ENCODE data around the gene PDXDC1. TPM values are rescaled to one million over a fixed set of nuclear protein-coding genes. Genes with fewer than 3 reads are reported as not detected.
"Not testable (repeated sequence)": the region's sequence is repeated elsewhere in the genome, so short reads cannot be mapped to it uniquely, and the experiment has no call there.

PDXDC1 gene
- total and polyA plus RNA-seq, 5 donors from 2014 or later, result 27.4 to 91.2 (median 29.7) TPM

- no peaks in the 10 kb centered on the region for H3K9me3 Mint-ChIP-seq
- Histone ChIP-seq H3K27ac (ENCODE audit: insufficient read depth, low read length, poor library complexity, severe bottlenecking) (no peak overlapping the region), H3K9me3 (ENCODE audit: control insufficient read depth in 2 of 2, low read length in 2 of 2) (no peaks in the 10 kb centered on the region), H3K4me3 (ENCODE audit: low read depth, low read length) (no peak overlapping the region), H3K4me1 (ENCODE audit: control insufficient read depth, insufficient read depth, low read length, poor library complexity, severe bottlenecking) (no peaks in the 10 kb centered on the region), H3K36me3 (ENCODE audit: control insufficient read depth, insufficient read depth, low read length) (peaks cover 17% of the 10 kb centered on the region), H3K27me3 (ENCODE audit: control insufficient read depth, insufficient read depth, low read length) (no peaks in the 10 kb centered on the region)
- H3K4me3 Mint-ChIP-seq, result no peak overlapping the region
- ATAC-seq (ENCODE audit: low read depth in 2 of 2) (no peak), DNase-seq (no peak)
- peaks cover 8 to 18% (median 13%) of the 10 kb centered on the region in 4 donors for H3K4me1 Mint-ChIP-seq
- peak overlapping the region in 1 of 3 donors; percentile 71 for H3K27ac Mint-ChIP-seq
- peaks cover 23% of the 10 kb centered on the region for H3K36me3 Mint-ChIP-seq
- no peaks in the 10 kb centered on the region for H3K27me3 Mint-ChIP-seq
Measured at GRCh38 chr16:15046692-15047376, 72.0 kb downstream of the PDXDC1 start.

DNA sequence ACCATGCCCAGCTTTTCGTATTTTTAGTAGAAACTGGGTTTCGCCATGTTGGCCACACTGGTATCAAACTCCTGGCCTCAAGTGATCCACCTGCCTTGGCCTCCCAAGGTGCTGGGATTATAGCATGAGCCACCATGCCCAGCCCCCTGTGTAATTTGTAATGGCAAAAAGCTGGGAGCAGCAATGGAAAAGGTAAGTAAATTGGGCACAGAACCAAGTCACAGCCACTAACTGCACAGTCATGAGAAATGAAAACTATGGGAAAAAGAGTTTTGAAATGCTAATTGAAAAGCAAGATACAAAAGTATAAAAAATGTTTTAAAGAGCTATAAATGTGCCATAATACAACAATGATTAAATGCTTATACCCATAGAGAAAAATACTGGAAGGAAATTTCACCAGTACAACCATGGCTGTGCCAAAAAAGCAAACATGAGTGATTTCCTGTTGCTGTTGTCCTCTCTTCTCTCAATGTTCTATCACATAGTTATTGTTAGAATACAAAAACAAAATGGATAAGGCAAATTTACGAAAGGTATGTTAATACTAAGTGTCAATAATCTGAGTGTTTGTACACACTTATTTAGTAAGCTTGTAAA, 74.9 kb downstream of the PDXDC1 start:
- peak overlapping the region in 2 of 3 donors; percentile 12 to 46 for H3K27ac Mint-ChIP-seq
- no peaks in the 10 kb centered on the region for H3K27me3 Mint-ChIP-seq
- H3K27ac ChIP-seq (ENCODE audit: insufficient read depth, low read length, poor library complexity, severe bottlenecking), result no peak overlapping the region
- peaks cover 16% of the 10 kb centered on the region for H3K36me3 ChIP-seq (ENCODE audit: control insufficient read depth, insufficient read depth, low read length)
- ATAC-seq (ENCODE audit: low read depth in 2 of 2), result no peak
- H3K9me3 Mint-ChIP-seq, result no peaks in the 10 kb centered on the region
- DNase-seq, result no peak
- no peaks in the 10 kb centered on the region for H3K27me3 ChIP-seq (ENCODE audit: control insufficient read depth, insufficient read depth, low read length)
- peaks cover 9 to 34% (median 22%) of the 10 kb centered on the region in 4 donors for H3K4me1 Mint-ChIP-seq
- H3K4me3 Mint-ChIP-seq, result no peak overlapping the region
- H3K4me3 ChIP-seq (ENCODE audit: low read depth, low read length), result no peak overlapping the region
- peaks cover 6% of the 10 kb centered on the region for H3K4me1 ChIP-seq (ENCODE audit: control insufficient read depth, insufficient read depth, low read length, poor library complexity, severe bottlenecking)
- H3K9me3 ChIP-seq (ENCODE audit: control insufficient read depth in 2 of 2, low read length in 2 of 2), result no peaks in the 10 kb centered on the region
- peaks cover 16% of the 10 kb centered on the region for H3K36me3 Mint-ChIP-seq

DNA sequence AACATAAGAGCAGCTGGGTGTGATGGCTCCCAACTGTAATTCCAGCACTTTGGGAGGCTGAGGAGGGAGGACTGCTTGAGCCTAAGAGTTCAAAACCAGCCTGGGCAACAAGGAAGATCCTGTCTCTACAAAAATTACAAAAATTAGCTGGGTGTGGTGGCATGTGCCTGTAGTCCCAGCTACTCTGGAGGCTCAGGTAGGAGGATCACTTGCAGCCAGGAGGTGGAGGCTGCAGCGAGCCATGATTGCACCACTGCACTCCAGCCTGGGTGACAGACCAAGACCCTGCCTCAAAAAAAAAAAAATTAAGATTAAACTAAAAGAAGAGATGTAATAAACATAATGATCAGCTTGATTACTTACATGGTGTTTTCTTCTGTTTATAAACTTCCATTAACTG, 75.6 kb downstream of the PDXDC1 start:
- H3K27me3 Mint-ChIP-seq; H3K4me3 ChIP-seq (ENCODE audit: low read depth, low read length); H3K9me3 ChIP-seq (ENCODE audit: control insufficient read depth in 2 of 2, low read length in 2 of 2); DNase-seq; H3K27ac ChIP-seq (ENCODE audit: insufficient read depth, low read length, poor library complexity, severe bottlenecking); H3K9me3 Mint-ChIP-seq; H3K4me3 Mint-ChIP-seq; H3K27ac Mint-ChIP-seq; ATAC-seq (ENCODE audit: low read depth in 2 of 2); H3K27me3 ChIP-seq (ENCODE audit: control insufficient read depth, insufficient read depth, low read length): not testable (repeated sequence)
- Mint-ChIP-seq H3K36me3 (peaks cover 16% of the 10 kb centered on the region), H3K4me1 (peaks cover 9 to 38% (median 27%) of the 10 kb centered on the region in 4 donors)
- Histone ChIP-seq H3K36me3 (ENCODE audit: control insufficient read depth, insufficient read depth, low read length) (peaks cover 16% of the 10 kb centered on the region), H3K4me1 (ENCODE audit: control insufficient read depth, insufficient read depth, low read length, poor library complexity, severe bottlenecking) (peaks cover 13% of the 10 kb centered on the region)

GRCh38 chr16:15051387-15051951, 76.6 kb downstream of the PDXDC1 start:
- H3K27ac ChIP-seq (ENCODE audit: insufficient read depth, low read length, poor library complexity, severe bottlenecking), result no peak overlapping the region
- no peak overlapping the region for H3K4me3 ChIP-seq (ENCODE audit: low read depth, low read length)
- H3K27me3 ChIP-seq (ENCODE audit: control insufficient read depth, insufficient read depth, low read length), result no peaks in the 10 kb centered on the region
- H3K9me3 Mint-ChIP-seq, result no peaks in the 10 kb centered on the region
- H3K4me1 ChIP-seq (ENCODE audit: control insufficient read depth, insufficient read depth, low read length, poor library complexity, severe bottlenecking), result peaks cover 18% of the 10 kb centered on the region
- H3K27me3 Mint-ChIP-seq, result no peaks in the 10 kb centered on the region
- H3K36me3 ChIP-seq (ENCODE audit: control insufficient read depth, insufficient read depth, low read length), result peaks cover 11% of the 10 kb centered on the region
- ATAC-seq (ENCODE audit: low read depth in 2 of 2) (no peak), DNase-seq (no peak)
- peaks cover 9 to 38% (median 29%) of the 10 kb centered on the region in 4 donors for H3K4me1 Mint-ChIP-seq
- peak overlapping the region in 1 of 4 donors; percentile 28 for H3K4me3 Mint-ChIP-seq
- peak overlapping the region in 1 of 3 donors; percentile 22 for H3K27ac Mint-ChIP-seq
- no peaks in the 10 kb centered on the region for H3K9me3 ChIP-seq (ENCODE audit: control insufficient read depth in 2 of 2, low read length in 2 of 2)
- peaks cover 8% of the 10 kb centered on the region for H3K36me3 Mint-ChIP-seq

DNA sequence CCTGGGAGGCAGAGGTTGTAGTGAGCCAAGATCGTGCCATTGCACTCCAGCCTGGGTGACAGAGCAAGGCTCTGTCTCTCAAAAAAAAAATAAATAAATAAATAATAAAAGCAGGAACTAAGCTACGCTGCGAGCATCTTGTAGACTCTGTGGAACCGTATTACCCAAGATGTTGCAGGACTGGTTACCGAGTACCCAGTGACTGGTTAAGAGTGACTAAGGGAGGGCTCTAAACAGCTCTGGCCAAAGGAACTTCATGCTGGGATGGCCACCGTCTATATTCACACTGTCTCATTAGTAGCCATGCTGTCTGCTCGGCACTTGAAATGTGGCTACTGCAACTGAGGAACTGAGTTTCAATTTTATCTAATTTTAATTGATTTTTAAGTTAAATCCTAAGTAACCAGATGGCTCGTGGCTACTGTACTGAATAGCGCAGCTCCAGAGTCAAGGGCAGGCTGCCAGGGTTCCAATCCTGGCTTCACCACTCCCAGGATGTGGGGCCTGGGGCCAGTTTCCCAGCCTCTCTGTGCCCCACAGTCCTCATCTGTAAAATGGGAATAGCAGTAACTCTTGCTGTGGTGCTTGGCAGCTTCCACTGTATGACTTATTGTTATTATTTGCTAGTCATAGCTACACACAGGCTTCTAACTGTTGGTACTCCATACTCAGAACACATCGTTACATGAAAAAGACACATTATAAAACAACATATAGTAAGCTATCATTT, 78.1 kb downstream of the PDXDC1 start:
- Mint-ChIP-seq H3K36me3 (no peaks in the 10 kb centered on the region), H3K27me3 (no peaks in the 10 kb centered on the region), H3K4me3 (no peak overlapping the region), H3K9me3 (no peaks in the 10 kb centered on the region), H3K27ac (no peak overlapping the region), H3K4me1 (peaks cover 16 to 42% (median 28%) of the 10 kb centered on the region in 4 donors)
- no peak for DNase-seq
- Histone ChIP-seq H3K4me3 (ENCODE audit: low read depth, low read length) (no peak overlapping the region), H3K9me3 (ENCODE audit: control insufficient read depth in 2 of 2, low read length in 2 of 2) (no peaks in the 10 kb centered on the region), H3K4me1 (ENCODE audit: control insufficient read depth, insufficient read depth, low read length, poor library complexity, severe bottlenecking) (peaks cover 18% of the 10 kb centered on the region), H3K27ac (ENCODE audit: insufficient read depth, low read length, poor library complexity, severe bottlenecking) (no peak overlapping the region), H3K36me3 (ENCODE audit: control insufficient read depth, insufficient read depth, low read length) (no peaks in the 10 kb centered on the region), H3K27me3 (ENCODE audit: control insufficient read depth, insufficient read depth, low read length) (no peaks in the 10 kb centered on the region)
- no peak for ATAC-seq (ENCODE audit: low read depth in 2 of 2)

- peaks cover 2% of the 10 kb centered on the region for H3K36me3 ChIP-seq (ENCODE audit: control insufficient read depth, insufficient read depth, low read length)
- Mint-ChIP-seq H3K4me1 (peaks cover 16 to 42% (median 28%) of the 10 kb centered on the region in 4 donors), H3K36me3 (peaks cover 2% of the 10 kb centered on the region), H3K27ac (peak overlapping the region; percentile 78 to 85 (median 85)), H3K9me3 (no peaks in the 10 kb centered on the region), H3K27me3 (no peaks in the 10 kb centered on the region), H3K4me3 (peak overlapping the region in 3 of 4 donors; percentile 90 to 92 (median 91))
- no peak for ATAC-seq (ENCODE audit: low read depth in 2 of 2)
- no peaks in the 10 kb centered on the region for H3K9me3 ChIP-seq (ENCODE audit: control insufficient read depth in 2 of 2, low read length in 2 of 2)
- no peak for DNase-seq
- no peaks in the 10 kb centered on the region for H3K27me3 ChIP-seq (ENCODE audit: control insufficient read depth, insufficient read depth, low read length)
- no peak overlapping the region for H3K4me3 ChIP-seq (ENCODE audit: low read depth, low read length)
- H3K4me1 ChIP-seq (ENCODE audit: control insufficient read depth, insufficient read depth, low read length, poor library complexity, severe bottlenecking), result peaks cover 18% of the 10 kb centered on the region
- no peak overlapping the region for H3K27ac ChIP-seq (ENCODE audit: insufficient read depth, low read length, poor library complexity, severe bottlenecking)
Measured at GRCh38 chr16:15053904-15054303, 79.1 kb downstream of the PDXDC1 start.

GRCh38 chr16:15054357-15055140, 79.7 kb downstream of the PDXDC1 start:
- H3K4me3 ChIP-seq (ENCODE audit: low read depth, low read length), result peak overlapping the region; percentile 78
- peak overlapping the region; percentile 71 for H3K27ac ChIP-seq (ENCODE audit: insufficient read depth, low read length, poor library complexity, severe bottlenecking)
- peak overlapping the region; percentile 90 to 93 (median 92) for H3K4me3 Mint-ChIP-seq
- H3K27me3 Mint-ChIP-seq, result no peaks in the 10 kb centered on the region
- peaks cover 9% of the 10 kb centered on the region for H3K36me3 ChIP-seq (ENCODE audit: control insufficient read depth, insufficient read depth, low read length)
- H3K36me3 Mint-ChIP-seq, result peaks cover 4% of the 10 kb centered on the region
- H3K9me3 ChIP-seq (ENCODE audit: control insufficient read depth in 2 of 2, low read length in 2 of 2), result no peaks in the 10 kb centered on the region
- H3K4me1 Mint-ChIP-seq, result peaks cover 16 to 42% (median 27%) of the 10 kb centered on the region in 4 donors
- ATAC-seq (ENCODE audit: low read depth in 2 of 2), result no peak
- DNase-seq, result no peak
- H3K27ac Mint-ChIP-seq, result peak overlapping the region; percentile 78 to 89 (median 85)
- no peaks in the 10 kb centered on the region for H3K27me3 ChIP-seq (ENCODE audit: control insufficient read depth, insufficient read depth, low read length)
- peaks cover 18% of the 10 kb centered on the region for H3K4me1 ChIP-seq (ENCODE audit: control insufficient read depth, insufficient read depth, low read length, poor library complexity, severe bottlenecking)
- no peaks in the 10 kb centered on the region for H3K9me3 Mint-ChIP-seq
